Prostate gland (tissue), 2 donors: ENCODE measurements around the gene NBEA. TPM values are rescaled to one million over a fixed set of nuclear protein-coding genes. Genes with fewer than 3 reads are reported as not detected.

Experiments used
- DNase-seq: peaks from one replicate; pipeline ENCODE4 v3.0.0-alpha.2; 2019; ENCODE audit warnings: low spot score
- H3K27ac ChIP-seq, 2 donors: fragments of 200-600 bp; sonication (generic); 2 replicates each; pipeline ENCODE4 v1.5.1; 2017 to 2019
- H3K27me3 ChIP-seq: fragments of 200-600 bp; sonication (generic); replicated peaks from 2 replicates; pipeline ENCODE4 v1.5.1; 2019; ENCODE audit not compliant: insufficient read depth
- H3K36me3 ChIP-seq, 2 donors: fragments of 200-600 bp; sonication (generic); 1 replicate in 1 of 2; 2 replicates in 1 of 2; pipeline versions ENCODE4 v1.5.1 to v1.8.1; 2017 to 2019
- H3K4me1 ChIP-seq: fragments of 200-600 bp; sonication (generic); replicated peaks from 2 replicates; pipeline ENCODE4 v1.5.1; 2019
- H3K4me3 ChIP-seq, 2 donors: fragments of 200-600 bp; sonication (generic); 2 replicates each; pipeline ENCODE4 v1.5.1; 2017 to 2019
- H3K9me3 ChIP-seq: fragments of 200-600 bp; sonication (generic); 2 replicates; pipeline ENCODE4 v1.5.1; 2017
- POLR2A ChIP-seq: fragments of 450-650 bp; IDR thresholded peaks from one replicate; pipeline ENCODE4 v1.6.1; 2016; ENCODE audit warnings: antibody characterized with exemption, mild to moderate bottlenecking
- POLR2AphosphoS5 ChIP-seq: sonication (generic); formaldehyde crosslinking; IDR thresholded peaks from one replicate; pipeline ENCODE4 v1.6.1; 2017; ENCODE audit warnings: antibody characterized with exemption
- WGBS: methylation state at CpG from one replicate; pipeline ENCODE4 v1.1.5; 2018; 5-methylcytosine and 5-hydroxymethylcytosine counted together
- intact Hi-C: fragments of 100-400 bp; cut with DNase I; formaldehyde crosslinking; loops from one replicate; pipeline ENCODE4 v1.14.2; 2022
- total RNA-seq, 2 donors: library from RNA; depleted of rRNA; stranded (reverse); fragments of >200 nt; gene quantifications; one replicate each; pipeline ENCODE4 v1.1.0, GENCODE V29; 2016
- TF ChIP-seq, protein P1 (sequence below), 4 experiments: fragments of 200-600 bp in 2 of 4; fragments of 450-650 bp in 2 of 4; sonication (generic) in 2 of 4; IDR thresholded peaks; 1 replicate in 3 of 4; 2 replicates in 1 of 4; pipeline ENCODE4 v1.5.1; 2016 to 2019; ENCODE audit warnings: antibody characterized with exemption in 4 of 4, mild to moderate bottlenecking in 2 of 4, moderate library complexity in 2 of 4

NBEA gene
- total RNA-seq, 2 donors from 2014 or later, result 13.6 to 16.9 TPM

GRCh38 chr13:35266412-35266811 lies 324.3 kb downstream of the NBEA start:
- intact Hi-C loops, result no loop called here
- no peak for DNase-seq
- no peak overlapping the region for H3K4me3 ChIP-seq
- no peak overlapping the region for H3K27ac ChIP-seq
- H3K27me3 ChIP-seq, result no peaks in the 10 kb centered on the region
- H3K4me1 ChIP-seq, result no peaks in the 10 kb centered on the region
- H3K36me3 ChIP-seq, result no peaks in the 10 kb centered on the region
- TF ChIP-seq, protein P1, sequence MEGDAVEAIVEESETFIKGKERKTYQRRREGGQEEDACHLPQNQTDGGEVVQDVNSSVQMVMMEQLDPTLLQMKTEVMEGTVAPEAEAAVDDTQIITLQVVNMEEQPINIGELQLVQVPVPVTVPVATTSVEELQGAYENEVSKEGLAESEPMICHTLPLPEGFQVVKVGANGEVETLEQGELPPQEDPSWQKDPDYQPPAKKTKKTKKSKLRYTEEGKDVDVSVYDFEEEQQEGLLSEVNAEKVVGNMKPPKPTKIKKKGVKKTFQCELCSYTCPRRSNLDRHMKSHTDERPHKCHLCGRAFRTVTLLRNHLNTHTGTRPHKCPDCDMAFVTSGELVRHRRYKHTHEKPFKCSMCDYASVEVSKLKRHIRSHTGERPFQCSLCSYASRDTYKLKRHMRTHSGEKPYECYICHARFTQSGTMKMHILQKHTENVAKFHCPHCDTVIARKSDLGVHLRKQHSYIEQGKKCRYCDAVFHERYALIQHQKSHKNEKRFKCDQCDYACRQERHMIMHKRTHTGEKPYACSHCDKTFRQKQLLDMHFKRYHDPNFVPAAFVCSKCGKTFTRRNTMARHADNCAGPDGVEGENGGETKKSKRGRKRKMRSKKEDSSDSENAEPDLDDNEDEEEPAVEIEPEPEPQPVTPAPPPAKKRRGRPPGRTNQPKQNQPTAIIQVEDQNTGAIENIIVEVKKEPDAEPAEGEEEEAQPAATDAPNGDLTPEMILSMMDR (IDR thresholded peaks at IDR 0.05), result no peak
- TF ChIP-seq POLR2AphosphoS5 (no peak), POLR2A (no peak)
- H3K9me3 ChIP-seq, result no peaks in the 10 kb centered on the region
- 80% methylated on average over 3 of the region's 3 CpGs for WGBS

DNA sequence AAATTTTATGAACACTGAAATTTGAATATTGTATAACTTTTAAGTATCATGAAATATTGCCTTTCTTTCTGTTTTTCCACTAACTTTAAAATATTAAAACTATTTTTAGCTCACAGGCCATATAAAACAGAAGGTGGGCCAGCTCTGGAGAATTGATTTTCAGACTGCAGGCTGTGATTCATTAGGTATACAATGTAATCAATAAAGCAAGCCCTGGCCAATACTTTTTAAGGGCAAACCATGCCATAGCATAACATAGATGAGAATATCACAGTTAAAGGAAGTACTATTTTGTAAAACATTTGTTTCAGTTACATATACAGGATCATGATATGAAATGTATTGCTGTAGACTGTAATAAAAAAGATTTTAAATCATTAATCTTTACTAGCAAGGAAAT lies 336.8 kb downstream of the NBEA start:
- H3K4me3 ChIP-seq, result no peak overlapping the region
- no peak for TF ChIP-seq POLR2AphosphoS5
- TF ChIP-seq, protein P1 (IDR thresholded peaks at IDR 0.05), result no peak
- no peak for TF ChIP-seq POLR2A
- H3K9me3 ChIP-seq, result no peaks in the 10 kb centered on the region
- no peak overlapping the region for H3K27ac ChIP-seq
- no peaks in the 10 kb centered on the region for H3K27me3 ChIP-seq
- H3K4me1 ChIP-seq, result no peaks in the 10 kb centered on the region
- intact Hi-C loops, result no loop called here
- H3K36me3 ChIP-seq, result no peaks in the 10 kb centered on the region
- no peak for DNase-seq

DNA sequence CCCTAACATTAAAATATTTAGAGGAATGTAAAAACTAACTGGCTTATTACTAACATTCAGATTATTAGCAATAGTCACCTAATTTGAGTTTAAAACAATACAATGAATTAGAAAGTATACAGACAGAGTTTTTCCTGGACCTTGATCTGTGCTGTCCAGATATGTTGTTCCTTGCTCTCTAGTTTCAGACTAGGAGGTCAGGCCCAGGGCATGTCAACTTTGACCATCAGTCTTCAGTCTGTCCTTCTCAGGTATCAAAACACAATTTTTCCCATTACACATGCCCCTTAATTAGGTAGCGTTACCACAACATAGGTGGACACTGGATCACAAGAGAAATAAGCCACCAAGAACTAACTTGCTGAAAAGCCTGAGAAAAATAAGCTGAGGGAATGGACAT lies 337.4 kb downstream of the NBEA start:
- intact Hi-C loops, result no loop called here
- WGBS, result 96% methylated on average over 1 of the region's 1 CpG

GRCh38 chr13:35283856-35284255 lies 341.8 kb downstream of the NBEA start:
- no peak overlapping the region for H3K27ac ChIP-seq
- no peak for DNase-seq
- no peaks in the 10 kb centered on the region for H3K4me1 ChIP-seq
- 50% methylated on average over 1 of the region's 1 CpG for WGBS
- intact Hi-C loops, result no loop called here
- TF ChIP-seq POLR2A (no peak), POLR2AphosphoS5 (no peak)
- TF ChIP-seq, protein P1 (IDR thresholded peaks at IDR 0.05), result no peak
- no peaks in the 10 kb centered on the region for H3K9me3 ChIP-seq
- no peaks in the 10 kb centered on the region for H3K36me3 ChIP-seq
- H3K4me3 ChIP-seq, result no peak overlapping the region
- no peaks in the 10 kb centered on the region for H3K27me3 ChIP-seq

More for the DNA sequence above, 337.4 kb downstream of the NBEA start:
- H3K9me3 ChIP-seq, result no peaks in the 10 kb centered on the region
- H3K36me3 ChIP-seq, result no peaks in the 10 kb centered on the region
- DNase-seq, result no peak
- no peaks in the 10 kb centered on the region for H3K27me3 ChIP-seq
- no peak overlapping the region for H3K4me3 ChIP-seq
- no peaks in the 10 kb centered on the region for H3K4me1 ChIP-seq
- no peak for TF ChIP-seq POLR2A
- no peak for TF ChIP-seq POLR2AphosphoS5
- TF ChIP-seq, protein P1 (IDR thresholded peaks at IDR 0.05), result no peak
- H3K27ac ChIP-seq, result no peak overlapping the region

DNA sequence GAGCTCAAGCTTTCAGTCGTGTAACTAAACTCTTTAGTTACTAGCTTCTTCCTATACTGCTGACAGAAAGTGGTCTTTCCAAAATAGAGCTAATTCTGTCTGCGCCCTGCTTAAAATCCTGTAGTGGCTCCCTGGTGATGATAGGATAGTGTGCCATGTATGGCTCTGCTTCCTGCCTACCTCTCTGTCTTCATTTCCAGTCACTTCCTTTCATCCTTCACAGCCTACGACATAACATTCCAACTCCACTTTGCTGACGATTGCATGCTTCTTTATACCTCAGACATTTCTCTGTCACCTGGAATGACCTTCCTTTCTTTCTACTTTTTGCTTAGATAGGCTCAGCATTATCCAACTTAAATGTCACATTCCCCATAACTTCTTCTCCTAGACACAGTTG lies 343.6 kb downstream of the NBEA start:
- no peak for DNase-seq
- TF ChIP-seq, protein P1 (IDR thresholded peaks at IDR 0.05), result no peak
- no peak for TF ChIP-seq POLR2AphosphoS5
- no peak for TF ChIP-seq POLR2A
- Histone ChIP-seq H3K27me3 (no peaks in the 10 kb centered on the region), H3K4me3 (no peak overlapping the region), H3K9me3 (no peaks in the 10 kb centered on the region), H3K27ac (no peak overlapping the region), H3K36me3 (no peaks in the 10 kb centered on the region), H3K4me1 (no peaks in the 10 kb centered on the region)
- intact Hi-C loops, result no loop called here
- WGBS, result 83% methylated on average over 4 of the region's 4 CpGs
